ENCODE data around the gene ACOT8.
A peak's percentile ranks its signal among the peaks of the same experiment; 100 is the strongest.
"Not testable (repeated sequence)": the region's sequence is repeated elsewhere in the genome, so short reads cannot be mapped to it uniquely, and the experiment has no call there.

The ACOT8 gene

DNA sequence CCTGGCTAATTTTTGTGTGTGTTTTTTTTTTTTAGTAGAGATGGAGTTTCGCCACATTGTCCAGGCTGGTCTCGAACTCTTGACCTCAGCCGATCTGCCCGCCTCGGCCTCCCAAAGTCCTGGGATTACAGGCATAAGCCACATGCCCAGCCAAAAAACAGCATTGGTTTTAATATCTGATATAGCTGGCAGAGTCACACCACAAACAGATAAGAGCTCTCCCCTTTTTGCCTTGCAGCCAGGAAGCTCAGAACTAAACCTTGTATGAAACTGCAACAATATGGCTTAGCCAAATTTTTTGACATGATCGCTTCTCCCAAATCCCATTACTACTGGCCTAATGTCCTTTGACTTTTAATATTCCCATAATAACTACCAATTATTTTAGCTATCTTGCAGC, 4.9 kb downstream of the ACOT8 start:
- DNase-seq (ENCODE audit: low spot score), result no peak

DNA sequence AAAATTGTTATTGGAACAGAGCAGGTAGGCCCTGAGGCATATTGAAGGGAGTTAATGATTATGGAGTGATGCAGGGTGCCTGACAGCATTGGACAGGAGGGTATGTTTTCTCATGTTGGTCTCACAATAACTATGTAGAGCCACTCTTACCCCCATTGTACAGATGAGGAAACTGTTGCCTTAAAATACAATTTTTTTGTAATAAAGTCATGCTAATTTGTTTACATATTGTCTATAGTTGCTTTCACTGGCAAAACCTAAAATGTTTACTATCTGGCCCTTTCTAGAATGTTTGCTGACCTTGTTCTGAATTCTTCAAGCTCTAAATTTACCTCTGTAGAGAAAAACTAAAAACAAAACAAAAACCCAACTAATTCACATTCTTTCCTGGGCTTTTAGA, 5.7 kb downstream of the ACOT8 start:
- DNase-seq (ENCODE audit: low spot score), result no peak

DNA sequence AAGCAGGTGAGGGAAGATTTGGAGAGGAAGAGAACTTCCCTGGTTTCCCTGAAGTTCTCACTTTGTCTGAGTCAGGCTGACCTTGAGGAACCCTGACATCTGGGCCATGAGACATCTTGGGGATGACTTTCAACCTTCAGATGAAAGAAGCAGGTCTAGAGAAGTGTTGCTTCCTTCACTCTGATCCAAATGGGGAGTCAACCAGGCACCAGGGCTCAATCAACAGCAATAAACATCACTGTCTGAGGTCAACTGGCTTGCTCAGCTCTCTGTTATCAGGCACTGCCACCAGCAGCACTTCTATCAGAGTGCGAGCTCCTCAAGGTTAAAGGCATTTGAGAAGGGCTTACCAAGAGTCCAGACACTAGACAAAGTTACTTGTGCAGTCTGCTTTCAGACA, 6.3 kb downstream of the ACOT8 start:
- no peak for DNase-seq (ENCODE audit: low spot score)

DNA sequence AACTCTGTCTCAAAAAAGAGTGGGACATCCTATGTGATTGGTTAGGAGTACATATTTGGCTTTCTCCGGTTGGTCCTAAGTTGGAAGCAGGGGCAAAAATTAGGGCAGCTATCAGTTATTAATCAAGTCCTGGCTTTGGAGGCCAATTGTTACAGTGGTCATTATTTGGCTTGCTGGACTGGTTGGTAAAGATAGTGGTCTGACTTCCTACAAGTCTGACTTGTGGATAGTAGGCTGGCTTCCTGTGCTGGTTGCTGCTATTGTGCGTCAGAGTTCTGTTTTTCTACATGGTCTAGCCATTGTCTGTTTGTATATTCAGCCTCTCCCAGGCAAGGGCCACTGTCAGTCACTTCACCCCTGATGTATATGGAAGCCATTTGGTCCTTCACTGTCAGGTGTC, 7.0 kb downstream of the ACOT8 start:
- DNase-seq (ENCODE audit: low spot score), result no peak

DNA sequence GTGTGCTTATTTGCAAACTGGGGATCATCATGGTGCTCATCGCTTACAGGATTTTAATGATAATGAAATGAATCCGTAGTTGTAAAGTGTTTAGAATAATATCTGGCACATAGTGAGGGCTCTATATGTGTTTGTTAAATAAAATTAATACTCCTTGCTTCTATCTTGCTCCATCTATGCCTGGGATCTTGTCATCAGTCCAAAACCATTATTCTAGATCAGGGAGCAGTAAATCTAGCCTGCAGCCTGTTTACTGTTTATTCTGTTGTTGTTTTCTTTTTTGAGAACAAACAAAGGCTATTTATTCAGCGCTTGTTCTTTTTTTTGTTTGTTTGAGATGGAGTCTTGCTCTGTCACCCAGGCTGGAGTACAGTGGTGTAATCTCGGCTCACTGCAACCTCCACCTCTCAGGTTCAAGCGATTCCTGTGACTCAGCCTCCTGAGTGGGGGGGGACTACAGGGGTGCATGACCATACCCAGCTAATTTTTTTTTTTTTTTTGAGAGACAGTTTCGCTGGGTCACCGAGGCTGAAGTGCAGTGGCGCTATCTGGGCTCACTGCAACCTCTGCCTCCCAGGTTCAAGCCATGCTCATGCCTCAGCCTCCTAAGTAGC, 8.1 kb downstream of the ACOT8 start:
- no peak for DNase-seq (ENCODE audit: low spot score)

DNA sequence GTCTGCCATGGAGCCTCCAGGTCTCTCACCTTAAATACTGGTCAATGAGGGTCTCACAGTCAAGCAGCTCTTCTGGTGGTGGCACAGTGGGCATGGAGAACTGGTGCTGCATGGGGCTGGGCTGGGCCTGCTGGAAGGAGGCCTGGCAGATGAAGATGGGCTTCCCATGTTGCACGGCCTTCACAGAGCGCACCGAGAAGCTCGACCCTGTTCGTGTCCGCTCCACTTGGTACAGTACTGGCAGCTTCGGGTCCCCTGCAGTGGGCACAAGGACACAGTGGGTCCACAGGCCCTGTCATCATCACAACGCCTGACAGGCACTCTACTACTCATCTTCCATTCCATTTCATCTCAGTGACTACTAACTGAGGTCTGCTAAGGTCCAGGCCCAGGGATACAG, 8.8 kb downstream of the ACOT8 start:
- DNase-seq (ENCODE audit: low spot score), result no peak

DNA sequence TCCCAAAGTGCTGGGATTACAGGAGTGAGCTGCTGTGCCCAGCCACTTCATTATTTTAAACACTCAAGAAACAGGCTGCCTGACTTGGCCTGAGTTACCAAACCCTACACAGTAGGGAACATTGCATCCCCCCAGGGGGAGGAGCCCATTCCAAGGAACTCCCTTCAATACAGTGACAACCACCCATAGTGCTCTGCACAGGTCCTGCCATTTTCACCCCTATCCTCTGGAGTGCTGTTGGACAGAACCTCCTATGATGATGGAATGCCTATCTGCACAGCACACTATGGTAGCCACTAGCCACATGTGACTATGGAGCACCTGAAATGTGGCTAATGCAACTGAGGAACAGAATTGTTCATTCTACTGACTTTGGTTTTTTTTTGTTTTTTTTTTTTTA, 11.7 kb downstream of the ACOT8 start:
- no peak for DNase-seq (ENCODE audit: low spot score)

DNA sequence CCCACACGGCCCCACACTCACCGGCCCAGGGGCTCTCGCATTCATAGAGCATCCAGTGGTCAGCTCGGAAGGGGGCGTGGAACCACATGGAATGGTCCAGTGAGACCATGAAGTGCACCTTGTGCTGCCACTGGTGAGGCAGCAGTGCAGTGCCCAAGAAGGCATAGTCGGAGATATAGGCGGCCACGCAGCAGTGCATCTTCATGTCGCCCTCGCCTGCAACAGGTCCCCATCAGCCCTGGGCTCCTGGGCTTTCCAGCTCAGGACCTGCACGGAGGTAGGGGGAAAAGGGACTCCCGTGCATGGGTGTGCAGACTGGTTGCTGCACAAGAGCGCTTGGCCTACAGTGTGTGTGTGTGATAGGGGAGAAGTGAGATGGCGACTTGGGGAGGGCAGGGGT, 13.7 kb downstream of the ACOT8 start:
- DNase-seq (ENCODE audit: low spot score), result no peak

DNA sequence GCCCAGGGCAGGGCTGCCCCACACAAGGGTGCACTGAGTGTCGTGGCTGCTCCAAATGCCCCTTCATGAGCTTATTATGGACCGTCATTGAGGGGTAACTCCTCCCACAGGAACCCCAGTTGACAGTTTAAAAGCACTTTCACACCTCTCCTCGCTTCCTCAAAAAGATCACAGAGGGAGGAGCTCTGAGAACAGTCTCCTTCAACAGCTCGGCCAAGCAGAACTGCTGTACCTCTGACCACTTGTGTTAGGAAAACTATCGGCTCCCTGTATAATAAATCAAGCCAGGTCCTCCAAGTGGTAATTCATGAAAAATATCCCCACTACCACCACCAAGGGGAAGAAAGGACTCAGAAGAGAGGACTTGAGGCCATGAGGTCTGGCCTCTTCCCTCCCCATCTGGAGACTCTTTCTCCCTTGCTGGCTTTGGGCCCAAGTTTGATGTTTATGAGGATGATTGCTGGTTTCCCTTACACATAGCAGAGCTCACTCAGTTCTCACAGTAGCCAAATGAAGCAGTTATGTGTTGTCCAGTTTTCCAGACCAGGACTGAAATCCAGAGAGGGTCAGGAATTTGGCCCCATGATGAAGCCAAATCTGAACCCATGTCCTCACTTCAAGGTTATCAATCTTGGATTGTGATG, 14.9 kb downstream of the ACOT8 start:
- DNase-seq (ENCODE audit: low spot score), result no peak

DNA sequence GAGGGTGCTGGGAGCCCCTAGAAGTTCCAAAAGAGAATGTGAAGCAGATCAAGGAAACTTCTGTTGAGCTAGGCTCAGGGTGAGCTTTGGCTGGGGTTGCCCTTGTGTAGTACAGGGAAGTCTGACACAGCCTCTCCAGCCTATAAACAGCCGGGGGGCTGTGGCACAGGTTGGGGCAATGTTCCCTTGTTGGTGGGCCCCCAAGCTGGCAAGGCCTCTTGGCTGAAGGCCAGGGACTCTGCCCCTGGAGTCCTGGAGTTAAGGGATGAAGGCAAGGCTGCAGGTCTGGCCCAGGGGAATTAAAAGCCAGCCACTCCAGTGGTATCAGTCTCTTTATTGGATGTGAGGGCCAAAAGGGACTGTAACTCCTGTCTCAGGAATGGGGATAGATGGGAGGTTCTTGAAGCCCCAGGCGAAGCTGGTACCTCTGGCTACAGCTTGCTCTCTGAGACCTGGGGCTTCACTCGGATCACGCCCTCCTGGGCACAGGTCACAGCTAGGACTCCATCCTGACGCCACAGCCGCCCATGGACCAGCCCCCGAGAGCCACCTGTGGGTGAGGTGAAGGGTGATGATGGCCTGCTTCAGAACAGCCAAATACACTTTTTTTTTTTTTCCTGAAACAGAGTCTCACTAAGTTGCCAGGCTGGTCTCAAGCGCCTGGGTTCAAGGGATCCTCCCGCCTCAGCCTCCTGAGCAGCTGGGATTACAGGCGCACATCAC, 15.6 kb downstream of the ACOT8 start:
- no peak for DNase-seq (ENCODE audit: low spot score)

DNA sequence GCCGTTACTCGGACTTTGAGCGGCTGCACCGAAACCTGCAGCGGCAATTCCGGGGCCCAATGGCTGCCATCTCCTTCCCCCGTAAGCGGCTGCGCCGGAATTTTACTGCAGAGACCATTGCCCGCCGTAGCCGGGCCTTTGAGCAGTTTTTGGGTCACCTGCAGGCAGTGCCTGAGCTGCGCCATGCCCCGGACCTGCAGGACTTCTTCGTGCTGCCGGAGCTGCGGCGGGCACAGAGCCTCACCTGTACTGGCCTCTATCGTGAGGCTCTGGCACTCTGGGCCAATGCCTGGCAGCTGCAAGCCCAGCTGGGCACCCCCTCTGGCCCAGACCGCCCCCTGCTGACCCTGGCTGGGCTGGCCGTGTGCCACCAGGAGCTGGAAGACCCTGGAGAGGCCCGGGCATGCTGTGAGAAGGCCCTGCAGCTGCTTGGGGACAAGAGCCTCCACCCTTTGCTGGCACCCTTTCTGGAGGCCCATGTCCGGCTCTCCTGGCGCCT, 16.4 kb downstream of the ACOT8 start:
- DNase-seq (ENCODE audit: low spot score), result no peak

DNA sequence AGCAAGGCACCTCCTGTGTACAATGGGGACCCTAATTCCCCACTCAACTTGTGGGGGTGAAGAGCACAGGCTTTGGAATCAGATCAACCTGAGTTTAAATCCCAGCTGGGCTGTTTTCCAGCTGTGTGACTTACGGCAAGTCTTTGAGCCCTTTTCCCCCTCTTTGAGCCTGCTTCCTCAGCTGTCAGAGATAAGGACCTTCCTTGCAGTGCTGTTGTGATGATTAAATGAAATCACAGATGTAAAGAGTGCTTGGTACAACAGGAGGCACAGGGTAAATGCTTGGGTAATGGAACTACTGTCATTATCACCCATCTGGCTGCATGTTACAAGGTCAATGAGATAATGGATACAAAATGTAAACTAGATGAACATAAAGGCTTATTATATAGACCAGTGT, 20.4 kb downstream of the ACOT8 start:
- no peak for DNase-seq (ENCODE audit: low spot score)

DNA sequence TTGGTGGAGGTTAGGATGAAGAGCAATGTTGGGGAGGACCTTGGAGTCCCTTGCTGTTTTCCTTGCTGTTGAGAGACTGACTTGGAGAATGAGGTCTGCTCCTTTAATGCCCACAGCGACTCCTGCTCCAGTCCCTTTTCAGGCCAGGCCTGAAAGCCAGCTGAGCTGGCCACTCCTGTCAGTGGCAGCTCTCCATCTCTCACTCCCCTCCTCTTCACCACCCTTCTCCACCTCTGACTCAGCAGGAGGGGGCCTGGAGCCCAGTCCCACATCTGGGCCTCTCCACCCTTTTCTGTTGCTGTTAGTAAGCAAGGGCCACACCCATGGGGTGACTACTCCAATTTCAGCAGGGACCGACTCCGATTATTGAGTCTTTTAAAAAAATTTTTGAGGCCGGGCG, 21.4 kb downstream of the ACOT8 start:
- no peak for DNase-seq (ENCODE audit: low spot score)

DNA sequence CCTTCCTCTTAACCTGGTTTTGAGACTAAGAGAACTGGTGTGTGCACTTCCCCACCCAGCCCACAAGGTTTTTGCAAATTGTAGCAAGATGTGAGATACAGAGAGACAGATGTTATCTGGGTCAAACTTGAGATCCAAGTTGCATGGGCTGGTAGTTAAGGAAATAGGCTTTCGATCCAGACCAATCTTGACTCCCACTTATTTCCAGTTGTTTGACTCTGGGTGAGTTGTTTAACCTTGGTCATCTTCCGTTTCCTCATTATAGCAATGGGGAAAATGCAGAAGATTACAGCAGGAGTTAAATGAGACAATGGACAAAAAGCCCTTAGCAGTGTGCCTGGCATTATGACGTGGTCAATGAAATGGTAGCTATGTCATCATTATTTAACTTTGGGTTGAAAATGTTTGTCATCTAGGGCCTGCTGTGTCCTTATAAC, 21.8 kb downstream of the ACOT8 start:
- no peak for DNase-seq (ENCODE audit: low spot score)

DNA sequence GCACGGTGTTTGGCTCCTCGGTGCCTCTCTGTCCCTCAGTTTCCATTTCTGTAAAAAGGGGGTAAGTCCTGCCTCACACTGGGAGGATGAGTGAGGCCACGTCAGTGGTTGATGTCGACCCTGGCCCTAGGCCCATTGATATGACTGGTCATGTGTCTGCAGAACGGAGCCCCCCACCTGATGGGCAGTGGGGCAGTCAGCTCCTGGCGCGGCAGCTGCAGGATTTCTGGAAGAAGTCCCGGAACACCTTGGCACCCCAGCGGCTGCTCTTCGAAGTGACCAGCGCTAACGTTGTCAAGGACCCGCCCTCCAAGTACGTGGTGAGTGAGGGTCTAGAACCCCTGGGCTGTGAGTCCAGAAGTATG, 22.4 kb downstream of the ACOT8 start:
- no peak for DNase-seq (ENCODE audit: low spot score)

DNA sequence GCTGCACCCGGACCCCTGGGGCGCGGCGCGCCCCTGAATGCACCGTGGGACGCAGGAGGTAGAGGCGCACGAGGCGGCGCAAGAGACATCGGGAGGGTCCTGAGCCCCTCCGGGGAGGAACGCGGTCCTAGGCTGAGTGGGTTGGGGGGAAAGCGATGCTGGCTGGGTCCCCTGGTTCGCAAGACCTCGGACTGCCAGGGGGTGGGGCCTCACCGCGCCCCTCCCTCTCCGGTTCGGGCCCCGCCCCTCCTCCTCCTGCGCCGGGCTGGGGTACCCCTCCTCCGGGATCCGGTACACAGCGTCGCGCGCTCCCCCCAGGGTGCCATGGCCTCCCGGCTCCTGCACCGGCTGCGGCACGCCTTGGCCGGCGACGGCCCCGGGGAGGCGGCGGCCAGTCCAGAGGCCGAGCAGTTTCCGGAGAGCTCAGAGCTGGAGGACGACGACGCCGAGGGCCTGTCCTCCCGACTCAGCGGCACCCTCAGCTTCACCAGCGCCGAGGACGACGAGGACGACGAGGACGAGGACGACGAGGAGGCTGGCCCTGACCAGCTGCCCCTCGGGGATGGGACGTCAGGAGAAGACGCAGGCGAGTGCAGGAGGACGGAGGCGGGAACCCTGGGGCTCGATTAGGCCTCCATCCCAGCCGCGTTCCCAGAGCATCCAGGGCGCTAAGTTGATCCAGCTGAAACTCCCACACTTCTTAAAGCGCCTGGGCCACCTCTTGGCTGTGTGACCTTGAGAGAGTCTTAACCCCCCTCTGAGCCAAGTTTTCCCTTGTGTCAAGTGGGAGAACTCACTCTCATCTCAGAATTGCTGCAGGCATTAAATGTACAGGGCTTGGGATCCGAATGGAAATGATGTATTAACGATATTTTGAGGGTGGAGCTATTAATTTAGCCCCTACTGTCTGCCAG, 23.1 kb downstream of the ACOT8 start:
- peak; percentile 98 for DNase-seq (ENCODE audit: low spot score)

DNA sequence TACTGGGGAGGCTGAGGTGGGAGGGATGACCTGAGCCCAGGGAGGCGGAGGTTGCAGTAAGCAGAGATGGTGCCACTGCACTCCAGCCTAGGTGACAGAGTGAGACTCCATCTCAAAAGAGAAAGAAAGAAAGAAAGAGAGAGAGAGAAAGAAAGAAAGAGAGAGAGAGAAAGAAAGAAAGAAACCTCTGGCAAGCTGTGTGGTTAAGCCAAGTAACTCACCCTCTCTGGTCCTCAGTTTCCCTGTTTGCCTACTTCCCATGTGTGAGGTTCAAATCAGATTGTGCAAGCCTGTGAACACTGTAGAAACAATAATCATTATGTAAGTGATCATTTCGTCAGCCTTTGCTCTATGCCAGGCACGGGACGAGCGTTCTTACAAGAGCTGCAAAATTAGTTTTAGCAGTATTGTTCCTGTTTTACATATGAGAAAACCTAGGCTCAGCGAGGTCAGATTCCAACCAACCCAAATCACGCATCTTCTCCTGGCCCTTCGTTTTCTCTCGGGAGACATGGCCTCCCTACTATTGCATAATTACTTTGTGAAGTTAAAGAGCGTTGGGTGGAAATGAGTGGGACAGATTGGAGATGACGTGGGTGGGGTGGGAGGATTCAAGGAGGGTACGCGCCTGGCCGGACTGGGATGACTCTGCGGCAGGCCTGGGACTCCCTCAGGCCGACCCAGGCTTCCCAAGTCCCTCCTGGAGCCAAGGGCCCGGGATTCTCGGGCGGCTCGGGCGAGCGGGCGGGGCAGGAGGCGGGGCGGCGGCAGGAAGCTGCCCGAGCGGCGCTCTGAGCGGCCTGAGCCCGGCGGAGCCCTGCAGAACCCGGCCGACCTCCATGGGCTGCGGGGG, 23.9 kb downstream of the ACOT8 start, which contains the start of gene SNX21:
TSS of gene SNX21 (plus strand) at position 770 of the 853 bp plus-strand sequence. CDS start 121 bp downstream, outside the sequence.
- peak; percentile 92 for DNase-seq (ENCODE audit: low spot score)

DNA sequence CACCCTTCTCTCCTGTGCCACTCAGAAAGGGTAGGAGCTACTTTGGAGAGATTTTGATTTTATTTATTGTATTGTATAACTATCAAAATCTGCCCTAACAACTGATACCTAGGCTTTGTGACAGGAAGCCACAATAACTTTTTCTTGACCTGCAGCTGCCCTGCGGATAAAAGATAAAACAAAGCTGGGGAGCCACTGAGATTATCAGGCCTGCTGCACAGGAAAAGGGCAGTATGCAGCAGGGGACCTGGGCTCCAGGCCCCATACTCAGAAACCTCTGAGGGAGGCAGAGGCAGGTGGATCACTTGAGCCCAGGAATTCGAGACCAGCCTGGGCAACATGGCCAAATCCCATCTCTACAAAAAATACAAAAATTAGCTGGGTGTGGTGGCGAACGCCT, 24.6 kb downstream of the ACOT8 start:
- no peak for DNase-seq (ENCODE audit: low spot score)

DNA sequence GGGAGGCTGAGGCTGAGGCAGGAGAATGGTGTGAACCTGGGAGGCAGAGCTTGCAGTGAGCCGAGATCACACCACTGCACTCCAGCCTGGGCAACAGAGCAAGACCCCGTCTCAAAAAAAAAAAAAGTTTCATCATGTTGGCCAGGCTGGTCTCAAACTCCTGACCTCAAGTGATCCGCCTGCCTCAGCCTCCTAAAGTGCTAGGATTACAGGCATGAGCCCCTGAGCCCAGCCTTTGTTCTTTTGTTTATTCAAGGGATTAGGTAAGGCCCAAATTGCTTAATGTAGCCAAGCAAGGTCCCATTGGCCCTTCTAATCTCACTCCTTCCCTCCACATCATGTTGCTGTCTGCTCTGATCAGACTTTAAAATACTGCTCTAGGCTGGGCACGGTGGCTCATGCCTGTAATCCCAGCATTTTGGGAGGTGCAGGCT, 27.5 kb downstream of the ACOT8 start:
- DNase-seq (ENCODE audit: low spot score), result not testable (repeated sequence)

DNA sequence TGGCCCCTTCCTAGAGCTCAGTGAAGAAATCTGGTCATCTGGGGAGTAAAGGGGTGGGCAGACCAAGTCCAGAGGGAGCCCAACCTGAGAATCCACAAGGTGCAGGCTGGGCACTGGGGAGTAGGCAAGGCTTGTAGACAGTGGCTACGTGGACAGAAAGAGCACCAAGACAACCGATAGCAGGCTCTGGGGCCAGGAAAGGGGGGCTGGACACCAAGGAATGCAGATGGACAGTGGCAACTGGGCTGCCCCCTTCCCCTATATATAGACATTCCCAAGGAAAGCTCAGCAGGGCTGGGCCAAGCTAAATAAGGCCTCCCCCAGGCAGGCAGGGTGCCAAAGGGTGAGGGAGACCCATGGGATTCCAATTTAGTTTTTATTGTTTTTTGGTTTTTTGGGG, 28.6 kb downstream of the ACOT8 start:
- no peak for DNase-seq (ENCODE audit: low spot score)

DNA sequence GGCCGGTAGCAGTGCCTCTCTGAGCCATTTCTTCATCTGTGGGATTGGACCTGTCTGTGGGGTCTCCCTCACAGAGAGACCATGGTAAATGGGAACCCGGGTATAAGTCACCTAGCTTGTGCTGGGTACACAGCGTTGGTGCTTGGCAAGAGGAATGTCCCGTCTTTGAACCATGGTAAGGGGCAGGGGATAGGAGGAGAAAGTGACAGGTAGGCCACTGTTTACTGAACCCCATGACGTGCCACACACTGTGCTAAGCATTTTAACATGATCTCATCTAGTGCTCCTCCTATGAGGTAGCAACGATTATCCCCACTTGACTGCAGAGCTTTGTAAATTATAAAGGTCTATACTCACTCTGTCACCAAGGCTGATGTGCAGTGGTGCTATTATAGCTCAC, 29.5 kb downstream of the ACOT8 start:
- DNase-seq (ENCODE audit: low spot score), result no peak
